Right atrium auricular region (tissue), 2 donors: ENCODE results near the gene BUB1B. TPM values are rescaled to one million over a fixed set of nuclear protein-coding genes. Genes with fewer than 3 reads are reported as not detected.

ENCODE experiments used
- DNase-seq: peaks from one replicate; pipeline ENCODE4 v3.0.0-alpha.2; 2019; ENCODE audit warnings: low spot score
- H3K27ac ChIP-seq, 2 donors: fragments of 200-600 bp; sonication (generic); 1 replicate in 1 of 2; 2 replicates in 1 of 2; pipeline ENCODE4 v1.5.1; 2016 to 2019
- H3K27me3 ChIP-seq, 2 donors: fragments of 200-600 bp; sonication (generic); one replicate each; pipeline versions ENCODE4 v1.5.1 to v1.6.0; 2017 to 2019
- H3K36me3 ChIP-seq: fragments of 200-600 bp; sonication (generic); one replicate; pipeline ENCODE4 v1.5.1; 2016
- H3K4me1 ChIP-seq, 2 donors: fragments of 200-600 bp; sonication (generic); one replicate each; pipeline versions ENCODE4 v1.5.1 to v1.6.0; 2017 to 2019
- H3K4me3 ChIP-seq, 2 donors: fragments of 200-600 bp; sonication (generic); 1 replicate in 1 of 2; 2 replicates in 1 of 2; pipeline ENCODE4 v1.5.1; 2017 to 2019; ENCODE audit warnings: mild to moderate bottlenecking in 1 of 2, moderate library complexity in 1 of 2
- H3K9me3 ChIP-seq, 2 donors: fragments of 200-600 bp; sonication (generic); one replicate each; pipeline ENCODE4 v1.5.1; 2019
- total RNA-seq, 2 donors: library from RNA; depleted of rRNA; stranded (reverse); fragments of >200 nt; gene quantifications; one replicate each; pipeline ENCODE4 v1.1.0, GENCODE V29; 2016
- TF ChIP-seq, protein P1 (sequence below), 2 donors: fragments of 200-600 bp; sonication (generic); IDR thresholded peaks; one replicate each; pipeline ENCODE4 v1.5.1; 2019; ENCODE audit warnings: antibody characterized with exemption in 2 of 2

Gene BUB1B
- total RNA-seq, 2 donors from 2014 or later, result 0.39 to 2.1 TPM

DNA sequence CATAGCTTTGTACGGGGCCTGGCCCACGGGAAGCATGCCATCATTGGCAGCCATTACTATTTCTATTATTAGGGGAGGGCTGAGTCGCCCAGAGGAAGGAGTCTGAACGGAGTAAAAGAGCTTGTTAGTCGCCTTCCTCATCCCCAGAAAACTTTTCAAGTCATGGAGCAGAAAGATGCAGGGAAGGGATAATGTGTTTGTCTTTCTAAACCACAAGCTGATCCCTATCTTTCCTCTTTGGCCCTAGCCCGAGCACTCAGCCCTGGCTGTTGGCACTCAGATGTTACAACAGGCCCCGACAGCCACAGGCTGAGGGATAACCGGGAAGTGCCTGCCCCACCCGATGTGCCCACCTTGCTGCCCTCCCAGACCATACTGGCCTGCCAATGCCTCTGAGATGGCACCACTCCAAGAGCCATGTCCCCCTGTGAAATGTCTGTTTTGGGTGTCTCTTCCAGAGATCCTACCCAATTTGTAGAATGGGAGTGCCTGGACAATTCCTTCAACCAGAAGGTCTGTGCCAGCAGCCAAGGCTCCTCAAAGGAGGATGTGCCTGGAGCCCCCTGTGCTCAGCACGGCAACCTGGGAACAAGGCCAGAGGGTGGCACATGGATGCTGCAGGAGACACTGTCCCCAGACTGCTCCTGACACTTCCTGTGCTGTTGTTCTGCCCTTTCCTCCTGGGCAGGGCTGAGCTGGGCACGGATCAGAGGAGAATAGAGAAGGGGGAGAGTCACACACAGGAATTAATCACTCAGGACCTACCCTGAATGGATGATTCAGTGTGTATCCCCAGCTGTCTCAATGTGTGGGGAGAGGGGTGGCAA is 88.8 kb downstream of the BUB1B start:
- TF ChIP-seq, protein P1, sequence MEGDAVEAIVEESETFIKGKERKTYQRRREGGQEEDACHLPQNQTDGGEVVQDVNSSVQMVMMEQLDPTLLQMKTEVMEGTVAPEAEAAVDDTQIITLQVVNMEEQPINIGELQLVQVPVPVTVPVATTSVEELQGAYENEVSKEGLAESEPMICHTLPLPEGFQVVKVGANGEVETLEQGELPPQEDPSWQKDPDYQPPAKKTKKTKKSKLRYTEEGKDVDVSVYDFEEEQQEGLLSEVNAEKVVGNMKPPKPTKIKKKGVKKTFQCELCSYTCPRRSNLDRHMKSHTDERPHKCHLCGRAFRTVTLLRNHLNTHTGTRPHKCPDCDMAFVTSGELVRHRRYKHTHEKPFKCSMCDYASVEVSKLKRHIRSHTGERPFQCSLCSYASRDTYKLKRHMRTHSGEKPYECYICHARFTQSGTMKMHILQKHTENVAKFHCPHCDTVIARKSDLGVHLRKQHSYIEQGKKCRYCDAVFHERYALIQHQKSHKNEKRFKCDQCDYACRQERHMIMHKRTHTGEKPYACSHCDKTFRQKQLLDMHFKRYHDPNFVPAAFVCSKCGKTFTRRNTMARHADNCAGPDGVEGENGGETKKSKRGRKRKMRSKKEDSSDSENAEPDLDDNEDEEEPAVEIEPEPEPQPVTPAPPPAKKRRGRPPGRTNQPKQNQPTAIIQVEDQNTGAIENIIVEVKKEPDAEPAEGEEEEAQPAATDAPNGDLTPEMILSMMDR (IDR thresholded peaks at IDR 0.05), result no peak
- Histone ChIP-seq H3K36me3 (no peaks in the 10 kb centered on the region), H3K27ac (peak overlapping the region; percentile 38 to 42), H3K4me3 (no peak overlapping the region), H3K4me1 (peaks cover 0 to 47% of the 10 kb centered on the region in 2 donors), H3K27me3 (no peaks in the 10 kb centered on the region), H3K9me3 (no peaks in the 10 kb centered on the region)
- DNase-seq, result no peak

DNA sequence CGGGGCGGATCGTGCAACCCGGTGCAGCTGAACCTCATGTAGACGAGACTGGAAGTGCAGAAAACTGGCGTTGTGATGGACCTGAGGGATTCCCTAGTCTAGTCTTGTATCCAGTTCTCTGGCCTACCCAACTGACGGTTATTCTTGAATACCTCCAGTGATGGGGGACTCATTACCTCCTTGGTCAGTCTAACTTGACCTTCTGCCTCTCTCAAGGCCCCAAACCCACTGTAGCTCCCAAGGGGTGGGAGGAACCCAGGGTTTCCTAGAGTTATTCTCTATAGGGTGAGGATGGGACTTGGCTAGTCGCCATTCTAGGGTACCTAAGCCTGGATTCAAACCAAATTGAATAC is 89.4 kb downstream of the BUB1B start:
- Histone ChIP-seq H3K4me3 (no peak overlapping the region), H3K4me1 (peaks cover 0 to 47% of the 10 kb centered on the region in 2 donors), H3K27me3 (no peaks in the 10 kb centered on the region), H3K36me3 (no peaks in the 10 kb centered on the region), H3K9me3 (no peaks in the 10 kb centered on the region), H3K27ac (peak overlapping the region; percentile 18 to 42)
- TF ChIP-seq, protein P1 (IDR thresholded peaks at IDR 0.05), result no peak
- no peak for DNase-seq

DNA sequence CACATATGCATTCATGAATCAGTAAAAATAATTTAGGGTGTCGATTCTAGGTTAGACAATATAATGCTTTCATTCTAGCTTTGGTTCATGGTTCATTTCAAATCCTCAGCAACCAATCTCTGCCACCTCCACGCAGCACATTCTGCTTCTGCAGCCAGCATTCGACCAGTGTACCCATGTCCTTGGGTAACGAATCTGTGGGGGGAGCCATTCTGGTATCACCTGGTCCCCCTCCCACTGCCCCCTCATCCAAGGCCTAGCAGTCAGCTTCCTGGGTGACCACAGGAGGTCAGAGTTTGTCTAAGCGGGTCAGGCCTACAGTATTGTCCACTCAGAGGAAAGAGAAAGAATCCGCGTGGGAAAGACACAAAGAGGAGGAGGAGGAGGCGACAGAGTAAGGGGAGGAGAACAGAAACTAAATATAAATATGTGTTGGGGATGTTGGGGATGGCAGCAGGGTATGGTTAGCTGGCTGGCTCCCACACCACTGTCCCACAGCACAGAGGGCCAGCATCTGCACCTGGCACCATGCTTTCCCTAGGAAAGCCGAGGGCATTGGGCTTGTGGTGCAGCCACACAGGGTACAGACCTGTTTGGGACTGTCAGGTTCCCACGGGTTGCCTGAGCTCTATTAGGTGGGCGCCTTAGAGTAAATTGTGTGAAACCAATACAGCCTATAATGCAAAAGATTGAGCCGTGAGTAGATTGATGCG is 90.1 kb downstream of the BUB1B start:
- H3K9me3 ChIP-seq, result no peaks in the 10 kb centered on the region
- TF ChIP-seq, protein P1 (IDR thresholded peaks at IDR 0.05), result no peak
- no peaks in the 10 kb centered on the region for H3K36me3 ChIP-seq
- no peak for DNase-seq
- H3K27ac ChIP-seq, result peak overlapping the region; percentile 67 to 72
- peaks cover 0 to 47% of the 10 kb centered on the region in 2 donors for H3K4me1 ChIP-seq
- no peak overlapping the region for H3K4me3 ChIP-seq
- no peaks in the 10 kb centered on the region for H3K27me3 ChIP-seq

DNA sequence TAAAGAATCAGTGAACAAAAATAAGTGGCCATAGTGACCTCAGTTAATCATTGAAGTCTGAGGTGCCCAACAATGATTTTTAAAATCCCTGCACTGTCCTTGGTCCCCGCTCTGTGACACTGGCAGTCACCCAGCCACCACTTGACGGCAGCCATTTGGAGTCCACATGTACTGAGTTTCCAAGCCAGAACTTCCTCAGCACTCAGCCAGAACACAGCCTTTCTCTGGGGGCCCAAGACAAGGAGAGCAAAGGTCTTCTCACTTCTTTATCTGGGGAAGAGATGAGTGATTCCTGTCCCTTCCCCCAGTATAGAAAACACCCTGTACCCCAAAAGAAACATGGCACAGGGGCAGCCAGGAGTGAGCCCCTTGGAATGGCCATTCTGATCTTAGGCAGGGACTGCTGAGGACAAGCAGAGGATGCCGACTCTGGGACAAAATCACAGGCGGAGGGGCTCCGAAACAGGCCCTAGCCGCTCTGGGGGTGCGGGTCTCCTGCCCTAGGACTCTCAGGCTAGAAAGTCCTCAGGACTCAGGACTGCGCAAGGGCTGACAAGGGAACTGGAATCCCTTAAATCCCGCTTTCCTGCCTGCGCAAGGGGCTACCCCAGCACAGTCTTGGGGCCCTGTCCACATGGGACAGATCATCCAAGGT is 90.7 kb downstream of the BUB1B start:
- H3K4me3 ChIP-seq, result no peak overlapping the region
- H3K27ac ChIP-seq, result peak overlapping the region; percentile 67 to 72

DNA sequence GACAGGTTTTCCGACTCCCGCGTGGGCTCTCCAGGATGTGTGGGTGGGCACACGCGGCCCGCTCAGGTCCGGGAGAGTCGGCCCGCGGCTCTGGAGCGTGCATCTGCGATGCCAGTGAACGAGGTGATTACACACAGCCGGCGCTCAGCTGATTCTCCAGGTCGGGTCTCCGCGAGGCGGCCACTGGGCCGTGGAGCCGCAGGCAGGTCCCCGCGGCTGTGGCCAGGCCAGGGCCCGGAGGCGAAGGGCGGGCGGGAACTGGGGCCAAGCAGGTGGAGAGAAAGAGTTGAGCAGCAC is 91.2 kb downstream of the BUB1B start:
- Histone ChIP-seq H3K4me1 (peaks cover 0 to 47% of the 10 kb centered on the region in 2 donors), H3K36me3 (no peaks in the 10 kb centered on the region), H3K9me3 (no peaks in the 10 kb centered on the region), H3K27me3 (no peaks in the 10 kb centered on the region), H3K27ac (peak overlapping the region; percentile 67 to 72), H3K4me3 (peak overlapping the region; percentile 45 to 67)
- TF ChIP-seq, protein P1 (IDR thresholded peaks at IDR 0.05), result no peak
- no peak for DNase-seq

More for the DNA sequence above, 90.7 kb downstream of the BUB1B start:
- TF ChIP-seq, protein P1 (IDR thresholded peaks at IDR 0.05), result no peak
- Histone ChIP-seq H3K27me3 (no peaks in the 10 kb centered on the region), H3K36me3 (no peaks in the 10 kb centered on the region), H3K4me1 (peaks cover 0 to 47% of the 10 kb centered on the region in 2 donors), H3K9me3 (no peaks in the 10 kb centered on the region)
- no peak for DNase-seq
